ENCODE results near the gene EFTUD2.

EFTUD2 gene

DNA sequence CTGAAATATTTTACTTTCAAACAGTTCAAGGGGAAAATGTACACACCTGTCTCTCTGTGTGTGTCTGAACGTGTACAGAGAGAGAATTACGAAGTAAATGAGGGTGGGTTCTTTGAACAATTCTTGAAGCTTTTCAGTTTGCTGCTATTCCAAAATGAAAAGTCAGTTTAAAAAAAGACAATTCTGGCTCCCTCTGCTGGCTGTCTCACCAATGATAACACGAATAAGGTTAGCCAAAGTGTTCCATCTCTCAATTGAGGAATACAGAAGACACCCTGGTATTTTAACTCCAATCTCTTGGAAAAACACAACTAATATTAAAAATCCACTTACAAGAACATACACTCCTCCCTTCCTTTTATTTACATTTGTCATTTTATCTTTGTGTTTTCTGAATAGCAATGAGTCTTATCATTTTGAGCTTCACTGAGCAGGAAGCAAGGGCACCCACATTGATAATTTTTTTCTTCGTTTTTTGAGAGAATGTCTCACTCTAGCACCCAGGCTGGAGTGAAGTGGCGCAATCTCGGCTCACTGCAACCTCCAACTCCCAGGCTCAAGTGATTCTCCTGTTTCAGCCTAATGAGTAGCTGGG is 20.5 kb downstream of the EFTUD2 start:
- H3K4me1 ChIP-seq (ENCODE audit: control insufficient read depth in 1 of 2, insufficient read depth in 2 of 2, low read length in 2 of 2): no peaks in the 10 kb centered on the region
- no peaks in the 10 kb centered on the region for H3K9me3 ChIP-seq (ENCODE audit: control insufficient read depth in 1 of 2, low read length in 2 of 2)
- H3K27me3 ChIP-seq (ENCODE audit: low read depth, low read length): no peaks in the 10 kb centered on the region
- peaks cover 55 to 65% of the 10 kb centered on the region in 2 donors for H3K36me3 ChIP-seq (ENCODE audit: control insufficient read depth in 1 of 2, insufficient read depth in 2 of 2, low read length in 2 of 2)
- H3K27ac ChIP-seq (ENCODE audit: low read length): no peak overlapping the region
- no peak overlapping the region for H3K4me3 ChIP-seq (ENCODE audit: low read depth in 1 of 2, low read length in 2 of 2)

DNA sequence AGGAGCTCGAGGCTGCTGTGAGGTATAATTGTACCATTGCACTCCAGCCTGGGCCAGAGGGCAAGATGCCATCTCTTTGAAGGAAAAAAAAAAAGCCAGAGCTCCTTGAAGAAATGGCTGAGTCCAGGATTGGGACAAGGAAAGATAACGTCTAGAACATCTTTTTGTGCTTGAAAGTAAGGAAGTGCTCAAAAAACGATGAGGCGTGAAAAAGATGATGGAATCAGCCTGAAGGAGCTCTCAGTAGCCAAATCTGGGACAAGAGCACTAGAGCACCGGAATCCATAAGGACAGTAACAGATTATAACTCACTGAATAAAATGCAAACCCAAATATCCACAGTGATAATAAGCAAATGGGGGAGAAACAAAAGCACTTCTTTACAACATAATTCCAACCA is 22.1 kb downstream of the EFTUD2 start:
- Histone ChIP-seq H3K36me3 (ENCODE audit: control insufficient read depth in 1 of 2, insufficient read depth in 2 of 2, low read length in 2 of 2) (peaks cover 39 to 54% of the 10 kb centered on the region in 2 donors), H3K27me3 (ENCODE audit: low read depth, low read length) (no peaks in the 10 kb centered on the region), H3K4me3 (ENCODE audit: low read depth in 1 of 2, low read length in 2 of 2) (no peak overlapping the region), H3K27ac (ENCODE audit: low read length) (no peak overlapping the region), H3K9me3 (ENCODE audit: control insufficient read depth in 1 of 2, low read length in 2 of 2) (no peaks in the 10 kb centered on the region), H3K4me1 (ENCODE audit: control insufficient read depth in 1 of 2, insufficient read depth in 2 of 2, low read length in 2 of 2) (no peaks in the 10 kb centered on the region)

DNA sequence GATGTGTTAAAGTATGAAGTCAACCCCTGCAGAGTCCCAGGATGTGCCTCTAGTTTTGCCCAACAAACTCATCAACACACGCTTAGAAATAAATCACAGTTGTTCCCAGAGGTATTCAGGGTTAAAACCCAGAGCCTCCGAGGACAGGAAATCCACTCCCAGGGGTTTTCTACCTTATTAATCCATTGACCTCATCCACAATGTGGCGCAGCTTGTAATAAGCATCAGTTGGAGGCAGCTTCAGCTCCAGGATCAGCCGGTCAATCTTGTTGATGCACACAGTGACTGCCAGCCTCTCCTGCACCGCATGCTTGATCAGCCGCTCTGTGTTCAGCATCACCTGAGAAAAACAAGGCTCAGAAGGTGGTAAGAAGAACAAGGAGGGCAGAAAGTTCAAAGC is 23.5 kb downstream of the EFTUD2 start:
- Histone ChIP-seq H3K4me3 (ENCODE audit: low read depth in 1 of 2, low read length in 2 of 2) (no peak overlapping the region), H3K4me1 (ENCODE audit: control insufficient read depth in 1 of 2, insufficient read depth in 2 of 2, low read length in 2 of 2) (no peaks in the 10 kb centered on the region), H3K27me3 (ENCODE audit: low read depth, low read length) (no peaks in the 10 kb centered on the region), H3K9me3 (ENCODE audit: control insufficient read depth in 1 of 2, low read length in 2 of 2) (no peaks in the 10 kb centered on the region), H3K36me3 (ENCODE audit: control insufficient read depth in 1 of 2, insufficient read depth in 2 of 2, low read length in 2 of 2) (peaks cover 39 to 49% of the 10 kb centered on the region in 2 donors), H3K27ac (ENCODE audit: low read length) (no peak overlapping the region)

DNA sequence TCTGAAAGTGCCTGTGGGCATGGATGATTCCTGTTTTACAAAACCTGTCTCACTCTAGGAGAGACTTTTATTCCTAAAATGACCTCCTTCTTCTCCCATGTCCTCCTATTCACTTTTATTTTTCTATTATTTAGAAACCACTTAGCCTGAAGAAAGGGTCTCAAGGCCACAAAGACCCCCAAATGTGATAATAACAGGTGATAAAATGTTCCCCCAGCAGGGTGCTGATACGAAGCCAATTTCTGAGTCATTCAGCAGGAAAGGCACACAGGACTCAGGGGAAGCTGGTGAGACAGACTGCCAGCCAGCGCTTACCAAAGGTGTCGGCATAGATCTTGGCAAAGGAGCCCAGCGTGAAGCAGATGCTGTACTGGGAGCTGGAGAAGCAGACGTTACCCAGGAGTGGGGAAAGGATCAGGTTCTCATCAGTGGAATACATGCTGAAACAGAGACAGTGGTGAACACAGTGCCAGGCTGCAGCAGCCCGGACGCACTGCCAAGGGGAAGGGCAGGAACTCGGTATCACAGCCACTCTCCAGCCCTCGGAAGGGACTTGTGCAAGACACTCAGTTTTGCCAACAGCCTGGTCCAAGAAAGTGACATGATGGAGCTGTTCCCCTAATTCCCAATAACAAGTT is 27.0 kb downstream of the EFTUD2 start:
- H3K9me3 ChIP-seq (ENCODE audit: control insufficient read depth in 1 of 2, low read length in 2 of 2): no peaks in the 10 kb centered on the region
- H3K36me3 ChIP-seq (ENCODE audit: control insufficient read depth in 1 of 2, insufficient read depth in 2 of 2, low read length in 2 of 2): peaks cover 46 to 55% of the 10 kb centered on the region in 2 donors
- no peak overlapping the region for H3K4me3 ChIP-seq (ENCODE audit: low read depth in 1 of 2, low read length in 2 of 2)
- H3K27ac ChIP-seq (ENCODE audit: low read length): no peak overlapping the region
- H3K4me1 ChIP-seq (ENCODE audit: control insufficient read depth in 1 of 2, insufficient read depth in 2 of 2, low read length in 2 of 2): no peaks in the 10 kb centered on the region
- no peaks in the 10 kb centered on the region for H3K27me3 ChIP-seq (ENCODE audit: low read depth, low read length)

DNA sequence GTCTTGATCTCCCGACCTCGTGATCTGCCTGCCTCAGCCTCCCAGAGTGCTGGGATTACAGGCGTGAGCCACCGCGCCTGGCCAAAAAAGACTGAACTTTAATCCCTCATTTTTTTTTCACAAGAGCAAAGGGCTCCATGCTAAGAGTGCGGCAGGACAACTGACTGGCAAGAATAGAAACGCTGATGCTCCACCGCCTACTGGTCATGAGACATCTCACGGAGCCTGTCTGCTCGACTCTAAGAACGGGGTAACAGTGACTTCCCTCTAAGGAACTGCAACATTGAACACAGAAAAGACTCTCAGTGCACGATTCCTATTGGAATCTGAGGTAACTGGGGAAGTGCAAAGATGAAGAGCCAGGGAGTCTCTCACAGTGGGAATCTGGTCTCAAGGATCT is 27.7 kb downstream of the EFTUD2 start:
- H3K4me3 ChIP-seq (ENCODE audit: low read depth in 1 of 2, low read length in 2 of 2): no peak overlapping the region
- H3K9me3 ChIP-seq (ENCODE audit: control insufficient read depth in 1 of 2, low read length in 2 of 2): no peaks in the 10 kb centered on the region
- H3K27ac ChIP-seq (ENCODE audit: low read length): no peak overlapping the region
- no peaks in the 10 kb centered on the region for H3K27me3 ChIP-seq (ENCODE audit: low read depth, low read length)
- H3K36me3 ChIP-seq (ENCODE audit: control insufficient read depth in 1 of 2, insufficient read depth in 2 of 2, low read length in 2 of 2): peaks cover 43 to 54% of the 10 kb centered on the region in 2 donors
- H3K4me1 ChIP-seq (ENCODE audit: control insufficient read depth in 1 of 2, insufficient read depth in 2 of 2, low read length in 2 of 2): no peaks in the 10 kb centered on the region

DNA sequence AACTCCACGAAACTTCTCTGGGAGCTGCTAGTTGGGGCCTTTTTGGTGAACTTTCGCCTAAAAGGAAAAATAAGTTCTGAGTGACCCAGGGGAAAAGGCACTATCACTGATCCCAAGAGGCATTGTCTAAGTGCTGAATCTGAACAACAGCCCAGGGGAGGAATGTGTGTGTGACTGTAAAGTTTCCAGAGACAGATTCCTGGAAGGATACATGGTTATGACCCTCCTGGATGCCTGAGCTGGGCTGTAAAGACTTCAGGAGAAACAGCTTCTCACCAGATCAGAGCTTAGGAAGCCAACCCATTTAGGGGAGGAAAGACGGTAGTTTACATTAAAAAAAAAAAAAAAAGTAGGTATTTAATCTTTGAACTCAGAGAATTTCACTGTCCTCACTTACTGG is 31.4 kb downstream of the EFTUD2 start:
- H3K9me3 ChIP-seq (ENCODE audit: control insufficient read depth in 1 of 2, low read length in 2 of 2): no peaks in the 10 kb centered on the region
- peaks cover 0 to 4% of the 10 kb centered on the region in 2 donors for H3K4me1 ChIP-seq (ENCODE audit: control insufficient read depth in 1 of 2, insufficient read depth in 2 of 2, low read length in 2 of 2)
- H3K27me3 ChIP-seq (ENCODE audit: low read depth, low read length): no peaks in the 10 kb centered on the region
- no peak overlapping the region for H3K4me3 ChIP-seq (ENCODE audit: low read depth in 1 of 2, low read length in 2 of 2)
- H3K27ac ChIP-seq (ENCODE audit: low read length): peak overlapping the region; percentile 65
- peaks cover 46 to 57% of the 10 kb centered on the region in 2 donors for H3K36me3 ChIP-seq (ENCODE audit: control insufficient read depth in 1 of 2, insufficient read depth in 2 of 2, low read length in 2 of 2)

DNA sequence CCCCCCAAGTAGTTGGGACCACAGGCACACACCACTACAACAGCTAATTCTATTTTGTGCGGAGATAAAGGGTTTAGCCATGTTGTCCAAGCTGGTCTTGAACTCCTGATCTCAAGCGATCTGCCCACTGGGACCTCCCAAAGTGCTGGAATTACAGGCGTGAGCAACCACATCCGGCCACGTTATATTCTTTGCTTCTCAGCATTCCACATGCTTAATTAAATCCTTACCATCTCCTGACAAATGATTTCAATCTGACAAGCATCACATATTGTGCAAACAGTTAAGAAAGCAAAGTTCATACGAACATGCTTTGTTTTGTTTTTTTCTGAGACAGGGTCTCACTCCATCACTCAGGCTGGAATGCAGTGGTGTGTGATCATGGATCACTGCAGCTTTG is 33.3 kb downstream of the EFTUD2 start:
- Histone ChIP-seq H3K27me3 (ENCODE audit: low read depth, low read length) (no peaks in the 10 kb centered on the region), H3K4me1 (ENCODE audit: control insufficient read depth in 1 of 2, insufficient read depth in 2 of 2, low read length in 2 of 2) (peaks cover 0 to 4% of the 10 kb centered on the region in 2 donors), H3K9me3 (ENCODE audit: control insufficient read depth in 1 of 2, low read length in 2 of 2) (no peaks in the 10 kb centered on the region), H3K27ac (ENCODE audit: low read length) (no peak overlapping the region), H3K36me3 (ENCODE audit: control insufficient read depth in 1 of 2, insufficient read depth in 2 of 2, low read length in 2 of 2) (peaks cover 52 to 59% of the 10 kb centered on the region in 2 donors), H3K4me3 (ENCODE audit: low read depth in 1 of 2, low read length in 2 of 2) (no peak overlapping the region)

DNA sequence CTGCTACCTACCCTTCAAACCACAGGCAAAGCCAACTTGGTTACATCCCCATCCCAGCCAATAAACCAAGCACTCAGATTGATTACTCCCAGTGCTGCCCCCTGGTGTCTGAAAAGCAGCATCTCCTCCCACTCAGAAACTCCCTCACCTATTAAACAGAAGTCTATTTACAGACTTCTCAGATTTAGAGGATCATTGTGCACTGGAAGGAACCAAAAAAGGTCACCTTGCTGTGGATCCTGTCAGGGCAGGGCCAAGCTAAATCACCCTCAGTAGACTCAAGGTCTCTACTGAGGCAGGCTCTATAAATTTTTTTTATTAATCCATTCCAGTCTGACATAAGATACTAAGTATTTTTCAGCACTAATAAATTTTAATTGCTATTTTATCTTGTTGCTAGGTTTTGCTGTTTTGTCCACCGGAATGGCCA is 34.0 kb downstream of the EFTUD2 start:
- no peak overlapping the region for H3K27ac ChIP-seq (ENCODE audit: low read length)
- H3K36me3 ChIP-seq (ENCODE audit: control insufficient read depth in 1 of 2, insufficient read depth in 2 of 2, low read length in 2 of 2): peaks cover 50 to 60% of the 10 kb centered on the region in 2 donors
- no peaks in the 10 kb centered on the region for H3K9me3 ChIP-seq (ENCODE audit: control insufficient read depth in 1 of 2, low read length in 2 of 2)
- peaks cover 0 to 4% of the 10 kb centered on the region in 2 donors for H3K4me1 ChIP-seq (ENCODE audit: control insufficient read depth in 1 of 2, insufficient read depth in 2 of 2, low read length in 2 of 2)
- no peak overlapping the region for H3K4me3 ChIP-seq (ENCODE audit: low read depth in 1 of 2, low read length in 2 of 2)
- H3K27me3 ChIP-seq (ENCODE audit: low read depth, low read length): no peaks in the 10 kb centered on the region

DNA sequence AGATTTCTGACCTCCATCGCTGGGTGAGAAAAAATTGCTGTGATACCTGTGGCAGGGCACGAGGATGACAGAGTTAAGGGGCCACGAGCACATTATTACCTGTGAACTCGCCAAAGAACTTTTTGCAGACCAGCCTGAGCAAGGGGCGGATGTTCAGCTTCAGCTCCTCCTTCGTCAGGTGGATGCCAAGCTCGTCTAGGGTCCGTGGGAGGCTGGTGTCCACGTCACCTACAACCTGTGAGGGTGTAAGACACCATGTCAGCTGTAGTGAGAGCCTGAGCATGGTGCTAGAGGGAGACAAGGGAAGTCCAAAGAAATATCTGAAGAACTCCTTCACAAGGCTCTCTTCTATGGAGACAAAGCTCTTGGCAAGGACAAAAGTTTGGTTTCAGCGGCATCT is 34.4 kb downstream of the EFTUD2 start:
- Histone ChIP-seq H3K27ac (ENCODE audit: low read length) (no peak overlapping the region), H3K27me3 (ENCODE audit: low read depth, low read length) (no peaks in the 10 kb centered on the region), H3K36me3 (ENCODE audit: control insufficient read depth in 1 of 2, insufficient read depth in 2 of 2, low read length in 2 of 2) (peaks cover 52 to 60% of the 10 kb centered on the region in 2 donors), H3K4me3 (ENCODE audit: low read depth in 1 of 2, low read length in 2 of 2) (no peak overlapping the region), H3K4me1 (ENCODE audit: control insufficient read depth in 1 of 2, insufficient read depth in 2 of 2, low read length in 2 of 2) (peaks cover 0 to 4% of the 10 kb centered on the region in 2 donors), H3K9me3 (ENCODE audit: control insufficient read depth in 1 of 2, low read length in 2 of 2) (no peaks in the 10 kb centered on the region)

DNA sequence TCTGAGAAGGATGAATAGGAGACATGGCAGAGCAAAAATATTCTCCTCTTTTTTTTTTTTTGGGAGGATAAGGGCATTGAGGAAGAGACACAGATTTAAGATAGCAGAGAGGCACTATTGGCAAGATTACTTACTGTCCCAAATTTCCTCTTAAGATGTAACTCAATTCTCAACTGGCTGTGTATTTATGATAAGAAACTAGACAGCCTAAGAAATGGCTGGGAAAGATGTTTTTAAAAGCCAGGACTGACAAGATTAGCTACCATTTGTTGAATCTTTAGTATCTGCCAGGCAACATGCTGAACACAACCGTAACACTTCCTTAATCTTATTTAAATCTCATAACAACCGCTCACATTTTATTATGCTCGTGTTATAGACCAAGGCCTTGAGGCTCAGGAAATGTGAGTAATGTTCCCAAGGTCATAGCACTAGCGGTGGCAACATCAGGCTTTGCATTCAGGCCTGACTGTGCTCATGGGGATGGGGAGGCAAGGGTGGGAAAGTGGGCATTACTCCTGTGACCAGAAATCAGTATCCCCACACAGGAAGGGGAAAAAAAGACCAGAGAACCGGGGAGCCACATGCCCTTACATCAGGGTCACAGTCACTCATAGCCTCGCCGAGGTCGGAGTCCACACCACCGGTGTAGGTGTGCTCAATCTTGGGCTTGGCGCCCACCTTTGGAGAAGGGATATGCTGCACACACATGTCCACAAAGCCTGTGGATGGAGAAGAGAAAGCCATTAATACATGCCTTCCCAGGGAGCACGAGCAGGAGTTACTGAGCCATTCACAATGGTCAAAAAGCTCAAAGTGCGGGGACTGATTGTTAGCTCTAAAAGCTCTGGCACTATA is 36.0 kb downstream of the EFTUD2 start:
- no peak overlapping the region for H3K27ac ChIP-seq (ENCODE audit: low read length)
- H3K4me3 ChIP-seq (ENCODE audit: low read depth in 1 of 2, low read length in 2 of 2): no peak overlapping the region
- no peaks in the 10 kb centered on the region for H3K9me3 ChIP-seq (ENCODE audit: control insufficient read depth in 1 of 2, low read length in 2 of 2)
- H3K36me3 ChIP-seq (ENCODE audit: control insufficient read depth in 1 of 2, insufficient read depth in 2 of 2, low read length in 2 of 2): peaks cover 56 to 68% of the 10 kb centered on the region in 2 donors
- peaks cover 0 to 4% of the 10 kb centered on the region in 2 donors for H3K4me1 ChIP-seq (ENCODE audit: control insufficient read depth in 1 of 2, insufficient read depth in 2 of 2, low read length in 2 of 2)
- no peaks in the 10 kb centered on the region for H3K27me3 ChIP-seq (ENCODE audit: low read depth, low read length)

DNA sequence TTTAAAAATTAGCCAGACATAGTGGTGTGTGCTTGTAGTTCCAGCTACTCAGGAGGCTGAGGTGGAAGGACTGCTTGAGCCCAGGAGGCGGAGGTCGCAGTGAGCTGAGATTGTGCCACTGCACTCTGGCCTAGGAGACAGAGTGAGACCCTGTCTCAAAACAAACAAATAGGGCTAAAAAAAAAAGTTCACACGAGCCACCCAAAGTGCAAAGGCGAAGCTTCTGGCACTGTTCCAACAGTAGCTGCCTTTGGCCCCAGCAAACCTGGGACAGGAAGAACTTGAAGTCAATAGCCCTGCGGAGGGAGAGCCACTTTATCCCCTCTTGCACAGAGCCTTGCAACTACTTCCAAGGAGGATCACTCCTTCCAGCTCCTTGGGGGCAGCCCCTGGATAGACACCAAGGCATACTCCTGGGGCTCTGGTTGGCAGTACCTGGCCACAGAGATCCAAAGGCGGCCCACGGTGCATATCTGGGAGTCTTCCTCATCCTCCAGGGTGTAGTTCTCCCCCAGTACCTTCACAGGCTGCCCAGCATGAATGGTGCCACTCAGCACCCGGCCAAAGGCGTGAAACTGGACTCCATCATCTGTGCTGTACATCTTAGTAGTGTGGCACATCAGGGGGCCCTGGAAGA is 36.8 kb downstream of the EFTUD2 start:
- Histone ChIP-seq H3K9me3 (ENCODE audit: control insufficient read depth in 1 of 2, low read length in 2 of 2) (no peaks in the 10 kb centered on the region), H3K4me1 (ENCODE audit: control insufficient read depth in 1 of 2, insufficient read depth in 2 of 2, low read length in 2 of 2) (peaks cover 0 to 4% of the 10 kb centered on the region in 2 donors), H3K27ac (ENCODE audit: low read length) (no peak overlapping the region), H3K27me3 (ENCODE audit: low read depth, low read length) (no peaks in the 10 kb centered on the region), H3K4me3 (ENCODE audit: low read depth in 1 of 2, low read length in 2 of 2) (no peak overlapping the region), H3K36me3 (ENCODE audit: control insufficient read depth in 1 of 2, insufficient read depth in 2 of 2, low read length in 2 of 2) (peaks cover 52 to 67% of the 10 kb centered on the region in 2 donors)
